OCI-LY1 (cell line): ENCODE results near the gene PLA2G15.

Experiments
- H2AFZ ChIP-seq: fragments of 200-600 bp; sonication (generic), shearing (Covaris generic); 2 replicates; pipeline ENCODE4 v1.6.0; 2014; ENCODE audit warnings: antibody characterized with exemption, mild to moderate bottlenecking, low read length
- H3F3A ChIP-seq: fragments of 200-600 bp; sonication (generic), shearing (Covaris generic); 2 replicates; pipeline ENCODE4 v1.6.0; 2014; ENCODE audit warnings: mild to moderate bottlenecking, antibody characterized with exemption, low read length, moderate library complexity; ENCODE audit not compliant: insufficient read depth
- H3K27ac ChIP-seq: fragments of 200-600 bp; sonication (generic); 2 replicates; pipeline ENCODE4 v1.5.1; 2014; ENCODE audit warnings: low read length, mixed run types, mild to moderate bottlenecking, low read depth; ENCODE audit not compliant: poor library complexity, severe bottlenecking
- H3K27me3 ChIP-seq: fragments of 200-600 bp; sonication (generic); 2 replicates; pipeline ENCODE4 v1.6.0; 2014; ENCODE audit warnings: antibody characterized with exemption, mild to moderate bottlenecking, low read length, moderate library complexity; ENCODE audit not compliant: insufficient read depth
- H3K36me3 ChIP-seq: fragments of 200-600 bp; sonication (generic); 2 replicates; pipeline ENCODE4 v1.6.1; 2014; ENCODE audit warnings: mild to moderate bottlenecking, antibody characterized with exemption, low read length, moderate library complexity, mixed read lengths; ENCODE audit not compliant: insufficient read depth
- H3K4me1 ChIP-seq: fragments of 200-600 bp; sonication (generic); 2 replicates; pipeline ENCODE4 v1.5.1; 2014; ENCODE audit warnings: mild to moderate bottlenecking, low read length, moderate library complexity; ENCODE audit not compliant: insufficient read depth, severe bottlenecking
- H3K4me2 ChIP-seq: fragments of 200-600 bp; sonication (generic), shearing (Covaris generic); 2 replicates; pipeline ENCODE4 v1.6.1; 2014; ENCODE audit warnings: low read length
- H3K4me3 ChIP-seq: fragments of 200-600 bp; sonication (generic); 2 replicates; pipeline ENCODE4 v1.5.1; 2014; ENCODE audit warnings: low read length, low read depth, mild to moderate bottlenecking, mixed read lengths; ENCODE audit not compliant: poor library complexity, severe bottlenecking
- H3K79me2 ChIP-seq: fragments of 200-600 bp; shearing (Covaris generic); 2 replicates; pipeline ENCODE4 v1.6.1; 2016; ENCODE audit warnings: mixed run types, low read length, mixed read lengths; ENCODE audit not compliant: insufficient read depth
- H3K9ac ChIP-seq: fragments of 200-600 bp; sonication (generic), shearing (Covaris generic); 2 replicates; pipeline ENCODE4 v1.6.1; 2014; ENCODE audit warnings: mild to moderate bottlenecking, low read length, mixed read lengths
- H3K9me2 ChIP-seq: fragments of 200-600 bp; sonication (generic), shearing (Covaris generic); 2 replicates; pipeline ENCODE4 v1.6.1; 2014; ENCODE audit warnings: low read depth, mild to moderate bottlenecking, low read length, mixed read lengths
- H3K9me3 ChIP-seq: fragments of 200-600 bp; shearing (Covaris generic); 2 replicates; pipeline ENCODE4 v1.6.1; 2014; ENCODE audit warnings: low read length, mixed read lengths
- H4K20me1 ChIP-seq: fragments of 200-600 bp; sonication (generic), shearing (Covaris generic); 2 replicates; pipeline ENCODE4 v1.6.0; 2016; ENCODE audit warnings: mild to moderate bottlenecking, low read length; ENCODE audit not compliant: insufficient read depth
- EZH2 ChIP-seq: fragments of 200-600 bp; sonication (generic), shearing (Covaris generic); IDR thresholded peaks from 2 replicates; pipeline ENCODE4 v1.8.0; 2017; ENCODE audit warnings: borderline replicate concordance, mixed run types, mild to moderate bottlenecking, antibody characterized with exemption, low read length, moderate library complexity, mixed read lengths
- TF ChIP-seq, protein P1 (sequence below): fragments of 200-600 bp; sonication (generic), shearing (Covaris generic); IDR thresholded peaks from 2 replicates; pipeline ENCODE4 v1.5.1; 2017; ENCODE audit warnings: mild to moderate bottlenecking, antibody characterized with exemption, low read length, moderate library complexity, mixed read lengths

The PLA2G15 gene

DNA sequence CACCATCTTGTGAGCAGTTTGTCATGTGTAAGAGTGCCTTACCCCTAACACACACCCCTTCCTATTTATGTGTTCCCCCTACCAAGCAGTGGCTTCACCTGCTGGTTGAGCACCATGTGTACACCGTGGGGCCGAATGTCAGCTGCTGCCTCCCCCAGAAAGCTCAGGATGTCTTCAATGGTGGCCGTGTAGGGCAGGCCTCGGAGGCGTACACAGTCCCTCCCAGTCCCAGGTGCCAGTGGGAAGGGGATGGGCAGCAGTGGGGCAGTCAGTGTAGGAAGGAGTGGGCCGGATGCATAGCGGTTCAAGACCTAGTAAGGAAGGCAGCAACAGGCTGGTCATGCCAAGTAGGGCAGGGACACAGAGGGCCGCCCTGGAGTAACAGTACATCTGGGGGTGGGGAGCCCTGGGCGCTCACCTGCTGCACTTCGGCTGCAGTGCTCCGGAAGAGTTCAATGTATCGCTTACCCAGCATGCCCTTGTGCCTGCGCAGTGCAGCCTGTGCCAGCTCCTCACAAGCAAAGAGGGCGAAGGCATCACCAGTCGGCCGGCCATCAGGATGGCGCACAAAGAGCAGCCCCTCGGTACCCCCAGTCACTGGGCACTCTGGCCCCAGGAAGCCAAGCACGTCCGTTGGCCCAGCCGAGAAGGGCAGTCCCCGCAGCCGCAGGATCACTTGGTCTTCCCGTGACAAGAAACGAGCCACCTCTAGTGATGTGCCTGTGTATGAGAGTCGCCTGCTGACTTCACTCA, 13.6 kb upstream of the PLA2G15 start:
- H3K9me3 ChIP-seq: no peaks in the 10 kb centered on the region
- no peak overlapping the region for H3K4me3 ChIP-seq
- H4K20me1 ChIP-seq: no peaks in the 10 kb centered on the region
- H3K27ac ChIP-seq: no peak overlapping the region
- no peaks in the 10 kb centered on the region for H3F3A ChIP-seq
- H3K27me3 ChIP-seq: no peaks in the 10 kb centered on the region
- H3K4me2 ChIP-seq: no peak overlapping the region
- peaks cover 41% of the 10 kb centered on the region for H3K4me1 ChIP-seq
- TF ChIP-seq, protein P1, sequence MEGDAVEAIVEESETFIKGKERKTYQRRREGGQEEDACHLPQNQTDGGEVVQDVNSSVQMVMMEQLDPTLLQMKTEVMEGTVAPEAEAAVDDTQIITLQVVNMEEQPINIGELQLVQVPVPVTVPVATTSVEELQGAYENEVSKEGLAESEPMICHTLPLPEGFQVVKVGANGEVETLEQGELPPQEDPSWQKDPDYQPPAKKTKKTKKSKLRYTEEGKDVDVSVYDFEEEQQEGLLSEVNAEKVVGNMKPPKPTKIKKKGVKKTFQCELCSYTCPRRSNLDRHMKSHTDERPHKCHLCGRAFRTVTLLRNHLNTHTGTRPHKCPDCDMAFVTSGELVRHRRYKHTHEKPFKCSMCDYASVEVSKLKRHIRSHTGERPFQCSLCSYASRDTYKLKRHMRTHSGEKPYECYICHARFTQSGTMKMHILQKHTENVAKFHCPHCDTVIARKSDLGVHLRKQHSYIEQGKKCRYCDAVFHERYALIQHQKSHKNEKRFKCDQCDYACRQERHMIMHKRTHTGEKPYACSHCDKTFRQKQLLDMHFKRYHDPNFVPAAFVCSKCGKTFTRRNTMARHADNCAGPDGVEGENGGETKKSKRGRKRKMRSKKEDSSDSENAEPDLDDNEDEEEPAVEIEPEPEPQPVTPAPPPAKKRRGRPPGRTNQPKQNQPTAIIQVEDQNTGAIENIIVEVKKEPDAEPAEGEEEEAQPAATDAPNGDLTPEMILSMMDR: no peak
- H3K36me3 ChIP-seq: peaks cover 39% of the 10 kb centered on the region; the same call in 1 of the 2 replicates
- no peak overlapping the region for H3K9ac ChIP-seq
- no peaks in the 10 kb centered on the region for H3K9me2 ChIP-seq
- no peak overlapping the region for H2AFZ ChIP-seq
- H3K79me2 ChIP-seq: no peaks in the 10 kb centered on the region

DNA sequence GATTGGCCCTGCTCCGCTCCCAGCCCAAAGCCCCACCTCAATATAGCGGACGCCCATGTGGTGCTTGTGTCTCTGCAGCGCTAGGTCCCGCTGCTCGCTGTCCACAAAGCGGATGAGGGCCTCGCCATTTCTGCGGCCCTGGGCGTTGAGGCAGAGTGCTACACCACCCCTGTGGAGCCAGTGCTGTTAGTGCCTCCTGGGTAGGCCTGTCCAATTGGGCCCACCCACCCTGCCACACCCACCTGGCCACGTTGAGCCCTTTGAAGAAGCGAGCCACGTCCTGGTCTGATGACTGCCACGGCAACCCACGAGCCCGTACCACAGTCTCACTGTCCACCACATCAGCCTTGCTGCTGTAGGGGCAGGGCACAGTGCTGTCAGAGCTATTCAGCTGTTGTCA, 12.8 kb upstream of the PLA2G15 start:
- H3K9me2 ChIP-seq: no peaks in the 10 kb centered on the region
- no peak overlapping the region for H3K27ac ChIP-seq
- peaks cover 35% of the 10 kb centered on the region; the same call in 1 of the 2 replicates for H3K36me3 ChIP-seq
- no peak overlapping the region for H2AFZ ChIP-seq
- peaks cover 42% of the 10 kb centered on the region for H3K4me1 ChIP-seq
- no peak overlapping the region for H3K4me3 ChIP-seq
- no peaks in the 10 kb centered on the region for H3K79me2 ChIP-seq
- H3K9ac ChIP-seq: no peak overlapping the region
- H3K4me2 ChIP-seq: no peak overlapping the region
- H4K20me1 ChIP-seq: no peaks in the 10 kb centered on the region
- no peaks in the 10 kb centered on the region for H3K27me3 ChIP-seq
- no peaks in the 10 kb centered on the region for H3K9me3 ChIP-seq
- TF ChIP-seq EZH2: no peak
- TF ChIP-seq, protein P1: no peak
- H3F3A ChIP-seq: no peaks in the 10 kb centered on the region

DNA sequence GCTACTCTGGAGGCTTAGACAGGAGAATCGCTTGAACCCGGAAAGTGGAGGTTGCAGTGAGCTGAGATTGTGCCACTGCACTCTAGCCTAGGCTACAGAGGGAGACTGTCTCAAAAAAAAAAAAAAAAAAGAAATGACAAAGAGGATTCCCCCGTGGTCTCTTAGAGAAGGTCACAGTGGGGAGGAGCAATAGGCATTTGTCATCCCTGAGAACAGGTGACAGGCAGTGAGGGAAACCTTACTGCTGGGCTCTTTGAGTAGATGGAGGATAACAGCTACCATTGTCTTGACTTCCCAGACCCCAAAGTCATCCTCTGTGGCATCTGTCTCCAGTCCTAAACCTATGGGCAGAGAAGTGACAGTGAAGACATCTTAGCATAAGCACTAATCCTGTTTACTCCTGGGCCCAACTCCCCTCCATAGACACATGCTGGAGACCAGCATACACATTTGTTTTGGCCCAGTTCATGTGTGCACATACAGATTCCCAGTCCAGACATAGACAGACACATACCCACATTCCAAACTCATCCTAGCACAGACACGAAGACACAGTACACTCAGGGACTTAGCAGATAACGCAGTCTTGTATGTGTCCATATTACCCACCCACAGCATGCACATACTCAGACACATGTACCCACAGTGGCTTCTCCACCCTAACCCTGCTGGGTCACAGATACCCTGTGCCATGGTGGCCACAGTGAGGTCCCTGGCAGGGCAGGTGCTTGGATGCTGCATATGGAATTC, 11.9 kb upstream of the PLA2G15 start:
- Histone ChIP-seq H3K9me3 (no peaks in the 10 kb centered on the region), H2AFZ (no peak overlapping the region), H3K36me3 (peaks cover 30% of the 10 kb centered on the region; the same call in 1 of the 2 replicates), H3K4me2 (no peak overlapping the region), H3K79me2 (no peaks in the 10 kb centered on the region), H3K4me3 (no peak overlapping the region), H3K4me1 (peaks cover 37% of the 10 kb centered on the region), H3F3A (no peaks in the 10 kb centered on the region), H3K27me3 (no peaks in the 10 kb centered on the region), H3K9me2 (no peaks in the 10 kb centered on the region), H4K20me1 (no peaks in the 10 kb centered on the region), H3K27ac (no peak overlapping the region), H3K9ac (no peak overlapping the region)
- TF ChIP-seq, protein P1: no peak
- TF ChIP-seq EZH2: no peak
